Kasumi-1 (cell line): ENCODE data around the gene CD63.
A peak's percentile ranks its signal among the peaks of the same experiment; 100 is the strongest.

ENCODE experiments used
- DNase-seq, 2 experiments: peaks; one replicate each; lab custom pipeline; 2025; lab: John Stamatoyannopoulos, UW

Gene CD63

DNA sequence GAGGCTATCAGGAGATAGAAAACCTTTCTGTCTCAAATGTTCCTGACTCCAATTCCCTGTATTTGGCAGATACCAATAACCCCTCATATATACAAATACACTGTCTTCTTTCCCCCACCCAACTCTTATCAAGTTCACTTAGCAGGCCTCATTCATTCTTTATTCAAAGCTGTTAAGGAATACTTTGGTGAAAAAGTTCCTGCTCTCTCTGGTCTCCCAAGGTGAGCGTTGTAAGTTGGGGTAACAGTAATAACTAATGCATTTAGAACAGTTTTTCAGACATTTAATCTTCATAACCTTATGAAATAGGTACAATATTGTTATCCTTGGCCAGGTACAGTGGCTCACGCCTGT lies 10.2 kb upstream of the CD63 start:
- DNase-seq: no peak

- DNase-seq: peak; percentile 88 to 94
These were observed 9.6 kb upstream of the CD63 start for GRCh38 chr12:55738123-55739024.

- DNase-seq: peak; percentile 15 to 27
These were observed 8.8 kb upstream of the CD63 start for GRCh38 chr12:55737581-55738122.

DNA sequence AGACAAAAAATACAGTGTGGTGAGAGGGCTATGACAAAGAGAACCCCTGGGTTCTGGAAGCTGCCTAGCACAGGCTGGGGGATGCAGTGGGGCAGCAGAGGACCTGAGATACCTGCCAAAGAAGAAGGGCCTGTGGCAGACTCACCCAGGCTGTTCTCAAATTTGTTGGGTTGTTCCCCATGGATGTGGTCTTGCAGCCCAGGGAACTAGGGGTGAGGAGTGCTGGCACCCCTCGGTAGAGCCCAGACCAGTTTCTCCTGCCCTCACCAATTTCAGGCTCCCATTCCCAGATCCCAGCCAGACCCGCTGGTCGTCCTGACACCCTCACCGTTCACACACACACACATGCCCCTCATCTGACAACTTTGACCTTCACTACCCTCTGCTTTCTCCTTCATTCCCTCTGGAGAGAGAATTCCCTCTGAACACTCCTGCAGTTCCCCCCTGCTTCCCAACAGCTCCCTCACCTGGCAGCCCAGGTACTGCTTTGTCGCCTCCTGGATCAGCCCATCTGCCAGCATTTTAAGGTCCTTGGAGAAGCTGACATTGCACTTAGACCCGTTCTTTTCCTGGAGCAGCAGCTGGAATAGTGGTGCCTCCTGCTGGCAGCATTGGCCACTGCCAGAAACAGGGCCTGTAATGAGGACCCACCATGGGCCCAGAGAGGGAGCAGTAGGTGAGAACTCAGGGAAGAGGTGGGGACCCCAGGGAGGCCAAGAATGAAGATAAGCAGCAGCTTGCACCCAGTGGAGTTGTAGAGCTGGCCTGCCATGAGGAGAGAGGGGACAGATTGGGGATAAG lies 8.2 kb upstream of the CD63 start:
- DNase-seq: peak; percentile 71 to 84

- DNase-seq: no peak
These were observed 7.3 kb upstream of the CD63 start for GRCh38 chr12:55736076-55736475.

DNA sequence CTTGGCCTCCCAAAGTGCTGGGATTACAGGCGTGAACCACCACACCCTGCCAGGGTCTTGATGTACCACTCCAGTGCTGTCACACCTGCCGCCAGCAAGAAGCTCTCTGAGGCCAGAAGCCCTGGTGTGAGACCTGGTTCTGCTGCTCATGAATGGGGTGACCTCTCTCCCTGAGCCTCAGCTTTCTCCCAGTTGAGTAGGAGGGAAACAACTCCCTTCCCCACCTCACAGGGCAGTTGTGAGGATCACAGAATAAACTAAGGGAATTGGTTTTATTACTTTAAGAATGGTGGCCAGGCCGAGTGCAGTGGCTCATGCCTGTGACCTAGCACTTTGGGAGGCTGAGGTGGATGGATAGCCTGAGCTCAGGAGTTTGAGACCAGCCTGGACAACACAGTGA lies 5.8 kb upstream of the CD63 start:
- no peak for DNase-seq

DNA sequence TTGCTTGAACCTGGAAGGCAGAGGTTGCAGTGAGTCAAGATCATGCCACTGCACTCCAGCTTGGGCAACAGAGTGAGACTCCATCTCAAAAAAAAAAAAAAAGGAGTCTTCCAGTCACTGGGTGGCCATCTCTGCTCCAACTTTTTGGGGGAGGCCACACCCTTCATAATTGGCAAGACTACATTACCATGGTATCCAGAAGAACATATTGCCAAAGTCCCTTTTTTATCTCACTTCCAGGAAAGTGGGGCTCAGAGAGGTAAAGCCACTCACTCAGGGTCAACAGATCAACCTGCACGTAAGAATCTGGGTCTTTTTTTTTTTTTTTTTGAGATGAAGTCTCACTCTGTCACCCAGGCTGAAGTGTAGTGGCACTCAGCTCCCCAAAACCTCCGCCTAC lies 5.0 kb upstream of the CD63 start:
- no peak for DNase-seq

GRCh38 chr12:55733021-55733555 lies 4.3 kb upstream of the CD63 start:
- no peak for DNase-seq

DNA sequence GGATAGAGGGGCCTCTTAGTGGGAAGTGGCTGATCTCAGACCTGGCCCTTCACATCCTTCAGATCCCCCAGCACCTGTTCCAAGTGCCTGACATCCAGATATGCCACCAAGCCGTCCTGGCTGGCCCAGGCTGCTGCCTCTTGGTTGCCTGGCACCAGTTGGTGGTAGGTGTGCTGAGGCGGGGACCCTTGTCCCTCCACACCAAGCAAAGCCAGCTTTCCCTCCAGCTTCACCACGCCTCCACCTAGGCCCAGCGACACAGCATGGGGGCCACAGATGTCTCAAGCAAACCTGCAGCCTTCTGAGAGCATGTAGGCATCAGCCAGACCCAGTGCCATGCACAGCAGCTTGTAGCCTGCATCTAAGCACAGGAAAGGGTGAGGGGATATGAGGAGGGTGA lies 3.5 kb upstream of the CD63 start:
- no peak for DNase-seq

DNA sequence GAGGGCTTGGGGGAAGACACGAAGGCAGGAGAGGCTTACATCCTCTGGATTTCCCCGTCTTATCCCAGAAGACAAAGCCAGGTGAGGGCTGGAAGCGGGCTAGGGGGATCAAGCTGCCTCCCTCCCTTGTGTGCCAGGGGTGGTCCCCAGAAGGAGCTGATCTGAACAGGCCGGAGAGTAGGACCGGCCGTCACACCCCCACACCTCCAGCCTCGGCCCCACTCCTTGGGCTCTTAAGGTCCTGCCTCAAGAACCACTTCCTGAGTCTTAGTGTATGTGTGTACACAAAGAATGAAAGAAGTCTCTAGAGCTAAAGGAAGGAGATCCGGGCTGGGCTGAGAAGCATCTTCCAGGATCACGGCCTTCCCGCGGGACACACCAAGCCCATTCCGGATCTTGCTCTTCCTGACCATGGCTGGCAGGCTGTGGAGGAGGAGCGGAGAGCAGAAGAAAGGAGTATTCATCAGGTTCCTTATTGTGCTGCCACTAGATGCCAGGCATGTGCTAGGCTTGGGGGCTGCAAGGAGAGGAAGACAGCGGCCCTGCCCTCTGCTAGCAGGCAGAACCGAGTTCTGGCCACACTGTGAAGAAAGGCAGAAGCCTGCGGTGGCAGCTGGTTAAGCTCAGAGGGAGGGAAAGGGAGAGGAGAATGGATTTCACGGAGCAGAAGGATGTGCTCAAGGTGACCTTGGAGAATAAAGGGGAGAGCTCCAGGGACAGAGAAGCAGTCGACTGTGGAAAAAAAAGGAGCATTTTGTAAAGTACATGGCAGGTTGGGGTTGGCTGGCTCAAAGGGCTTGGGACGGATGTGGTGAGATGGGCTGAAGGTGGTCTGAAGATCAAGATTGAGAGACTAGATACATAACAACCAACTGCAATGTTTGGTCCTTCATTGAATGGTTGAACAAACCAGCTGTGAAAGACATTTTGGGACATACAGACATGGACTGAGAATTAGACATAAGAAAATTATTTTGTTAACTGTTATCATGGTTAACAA lies 1.3 kb upstream of the CD63 start:
- peak; percentile 71 to 80 for DNase-seq

- peak in 1 of 2 experiments; percentile 25 for DNase-seq
These were observed 447 bp downstream of the CD63 start for GRCh38 chr12:55728186-55728938.

DNA sequence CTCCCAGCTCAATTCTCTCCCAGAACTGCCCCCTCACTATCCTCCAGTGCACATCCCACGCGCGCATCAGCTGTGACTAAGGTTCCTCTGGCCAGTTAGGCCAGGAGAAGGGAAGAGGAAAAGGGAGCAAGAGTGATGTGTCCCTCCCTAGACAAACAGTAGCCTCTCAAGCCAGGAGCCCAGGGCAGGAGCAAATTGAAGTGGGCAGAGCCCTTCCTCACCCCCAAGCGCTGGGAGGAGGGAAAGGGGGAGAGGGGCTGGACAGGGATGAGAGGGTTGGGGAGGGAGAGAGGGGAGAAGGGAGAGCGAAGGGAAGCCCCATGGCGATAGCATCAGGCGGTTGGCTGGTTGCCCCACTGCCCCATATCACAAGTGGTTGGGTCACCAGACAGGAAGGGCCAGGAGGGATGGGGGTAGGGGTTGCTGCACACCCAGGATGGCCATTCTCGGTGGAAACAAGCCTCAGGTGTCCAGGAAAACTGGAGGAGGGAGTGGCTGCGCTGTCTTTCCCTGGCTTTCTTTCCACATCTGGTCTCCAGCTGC lies 1.1 kb downstream of the CD63 start:
- DNase-seq: no peak

GRCh38 chr12:55726971-55727370 lies 1.8 kb downstream of the CD63 start:
- no peak for DNase-seq

DNA sequence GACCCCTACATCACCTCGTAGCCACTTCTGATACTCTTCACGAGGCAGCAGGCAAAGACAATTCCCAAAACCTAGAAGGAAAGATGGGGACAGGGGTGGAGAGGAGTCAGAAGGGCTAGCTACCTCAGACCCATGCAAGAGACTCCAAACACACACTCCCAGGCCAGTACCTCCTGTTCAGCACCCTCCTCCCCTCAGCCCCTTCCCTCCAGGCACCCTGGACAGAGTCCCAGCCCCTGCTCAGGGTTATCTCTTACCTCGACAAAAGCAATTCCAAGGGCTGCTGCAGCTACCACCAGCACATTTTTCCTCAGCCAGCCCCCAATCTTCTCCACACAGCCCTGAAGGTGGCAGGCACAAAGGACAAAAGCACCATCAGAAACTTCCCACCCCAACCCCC lies 3.3 kb downstream of the CD63 start:
- DNase-seq: no peak

DNA sequence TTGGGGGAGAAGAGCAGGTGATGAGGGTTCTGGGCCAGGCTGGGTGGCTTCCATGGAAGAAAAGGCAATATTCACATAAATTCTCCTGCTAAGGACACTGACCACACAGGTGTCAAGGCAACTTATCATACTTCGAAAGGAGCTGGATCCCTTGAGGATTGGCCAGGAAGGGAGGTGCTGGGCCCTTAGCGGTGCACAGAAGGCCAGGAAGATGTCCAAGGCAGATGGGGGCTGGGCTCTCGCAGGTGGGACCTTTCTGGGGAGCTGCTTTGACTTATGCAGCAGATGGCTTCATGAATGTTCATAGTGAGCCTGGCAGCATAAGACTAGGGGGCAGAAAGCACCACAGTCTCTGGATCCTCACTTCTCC lies 3.9 kb downstream of the CD63 start:
- no peak for DNase-seq

GRCh38 chr12:55724226-55724939 lies 4.4 kb downstream of the CD63 start:
- DNase-seq: peak; percentile 78 to 84

- no peak for DNase-seq
These were observed 5.1 kb downstream of the CD63 start for GRCh38 chr12:55723516-55724225.

- no peak for DNase-seq
These were observed 5.9 kb downstream of the CD63 start for GRCh38 chr12:55722948-55723347.

DNA sequence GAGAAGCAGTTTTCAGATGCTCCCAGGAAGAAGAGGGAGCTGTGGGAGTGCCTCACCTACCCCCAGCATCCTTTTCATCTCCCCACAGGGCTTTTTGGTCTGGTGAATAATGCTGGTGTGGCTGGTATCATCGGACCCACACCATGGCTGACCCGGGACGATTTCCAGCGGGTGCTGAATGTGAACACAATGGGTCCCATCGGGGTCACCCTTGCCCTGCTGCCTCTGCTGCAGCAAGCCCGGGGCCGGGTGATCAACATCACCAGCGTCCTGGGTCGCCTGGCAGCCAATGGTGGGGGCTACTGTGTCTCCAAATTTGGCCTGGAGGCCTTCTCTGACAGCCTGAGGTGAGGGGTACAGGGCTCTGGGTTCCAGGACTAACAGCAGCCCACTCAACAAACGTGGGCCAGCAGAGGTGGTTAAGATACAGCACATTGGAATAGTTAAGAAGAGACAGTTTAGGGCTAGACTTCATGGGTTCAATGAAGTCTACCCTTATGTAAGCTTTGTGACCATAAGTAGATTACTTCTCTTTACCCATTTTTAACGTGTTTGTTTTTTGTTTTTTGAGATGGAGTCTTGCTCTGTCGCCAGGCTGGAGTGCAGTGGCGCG lies 7.1 kb downstream of the CD63 start:
- no peak for DNase-seq
